ENCODE data around the gene KIF12.

The KIF12 gene

GRCh38 chr9:114124138-114124537 lies 25.0 kb upstream of the KIF12 start:
- intact Hi-C loops (cut with DNase I), result no loop called here
- DNase-seq, result no peak

GRCh38 chr9:114123031-114123977 lies 24.2 kb upstream of the KIF12 start:
- intact Hi-C loops (cut with DNase I), result no loop called here
- DNase-seq, result no peak

GRCh38 chr9:114122136-114123027 lies 23.3 kb upstream of the KIF12 start:
- intact Hi-C loops (cut with DNase I), result no loop called here
- DNase-seq, result no peak

GRCh38 chr9:114121227-114122135 lies 22.4 kb upstream of the KIF12 start:
- intact Hi-C loops (cut with DNase I), result no loop called here
- DNase-seq, result peak in 1 of 10 donors; percentile 60

- no peak for DNase-seq
- intact Hi-C loops (cut with DNase I), result no loop called here
Measured at GRCh38 chr9:114120192-114121014, 21.3 kb upstream of the KIF12 start.

GRCh38 chr9:114119242-114120191 lies 20.4 kb upstream of the KIF12 start:
- DNase-seq, result no peak
- intact Hi-C loops (cut with DNase I), result no loop called here

GRCh38 chr9:114117996-114118830 lies 19.1 kb upstream of the KIF12 start:
- intact Hi-C loops (cut with DNase I), result no loop called here

GRCh38 chr9:114117614-114117995 lies 18.5 kb upstream of the KIF12 start:
- DNase-seq, result no peak
- intact Hi-C loops (cut with DNase I), result no loop called here

More at GRCh38 chr9:114117996-114118830, 19.1 kb upstream of the KIF12 start:
- DNase-seq, result peak in 2 of 10 donors; percentile 31 to 78

- intact Hi-C loops (cut with DNase I), result no loop called here
- peak in 1 of 10 donors; percentile 66 for DNase-seq
Measured at GRCh38 chr9:114116126-114116747, 17.1 kb upstream of the KIF12 start.

GRCh38 chr9:114115654-114116125 lies 16.6 kb upstream of the KIF12 start:
- intact Hi-C loops (cut with DNase I), result no loop called here
- no peak for DNase-seq

GRCh38 chr9:114114364-114114763 lies 15.3 kb upstream of the KIF12 start:
- intact Hi-C loops (cut with DNase I), result no loop called here
- DNase-seq, result no peak

- intact Hi-C loops (cut with DNase I), result no loop called here
- DNase-seq, result peak in 3 of 10 donors; percentile 31 to 88 (median 43)
Measured at GRCh38 chr9:114112778-114113584, 13.9 kb upstream of the KIF12 start.

GRCh38 chr9:114112325-114112724 lies 13.2 kb upstream of the KIF12 start:
- no peak for DNase-seq

GRCh38 chr9:114110180-114110579 lies 11.1 kb upstream of the KIF12 start:
- no peak for DNase-seq
- intact Hi-C loops (cut with DNase I), result no loop called here

More at GRCh38 chr9:114112325-114112724, 13.2 kb upstream of the KIF12 start:
- intact Hi-C loops (cut with DNase I), result no loop called here

- no peak for DNase-seq
- intact Hi-C loops (cut with DNase I), result loop anchor here (2.0 kb wide), 1 partner anchor 182 kb away; no protein-coding TSS in a partner anchor
Measured at GRCh38 chr9:114109124-114109523, 10.0 kb upstream of the KIF12 start.

Data from posterior cingulate gyrus (tissue), 11 donors.